Transverse colon (tissue), 4 donors: Measurements from ENCODE around the gene TMTC2. TPM values are rescaled to one million over a fixed set of nuclear protein-coding genes. Genes with fewer than 3 reads are reported as not detected.

ENCODE experiments used
- DNase-seq: peaks from one replicate; pipeline ENCODE4 v3.0.0-alpha.2; 2019
- H3K27ac ChIP-seq, 4 donors: fragments of 200-600 bp; sonication (generic); 2 replicates each; pipeline ENCODE4 v1.5.1; 2016 to 2018; ENCODE audit warnings: inconsistent platforms in 4 of 4
- H3K27me3 ChIP-seq: fragments of 200-600 bp; sonication (generic); 2 replicates; pipeline ENCODE4 v1.5.1; 2017; ENCODE audit warnings: inconsistent platforms
- H3K36me3 ChIP-seq, 4 donors: fragments of 200-600 bp; sonication (generic); 2 replicates each; pipeline ENCODE4 v1.5.1; 2017 to 2019; ENCODE audit warnings: inconsistent platforms in 4 of 4
- H3K4me1 ChIP-seq, 4 donors: fragments of 200-600 bp; sonication (generic); 2 replicates each; pipeline ENCODE4 v1.5.1; 2017 to 2020; ENCODE audit warnings: inconsistent platforms in 4 of 4
- H3K4me3 ChIP-seq, 4 donors: fragments of 200-600 bp; sonication (generic); 1 replicate in 1 of 4; 2 replicates in 3 of 4; pipeline versions ENCODE4 v1.5.1 to v1.6.1; 2017 to 2019; ENCODE audit warnings: inconsistent platforms in 4 of 4
- H3K9me3 ChIP-seq, 2 donors: fragments of 200-600 bp; sonication (generic); 2 replicates each; pipeline ENCODE4 v1.5.1; 2017 to 2019; ENCODE audit warnings: inconsistent platforms in 2 of 2
- CTCF ChIP-seq, 5 experiments: fragments of 200-600 bp in 3 of 5; fragments of 450-650 bp in 2 of 5; sonication (generic) in 3 of 5; IDR thresholded peaks; 1 replicate in 2 of 5; 2 replicates in 3 of 5; pipeline ENCODE4 v1.5.1; 2016 to 2017; ENCODE audit warnings: antibody characterized with exemption in 5 of 5, inconsistent platforms in 3 of 5, mild to moderate bottlenecking in 2 of 5, moderate library complexity in 1 of 5
- EP300 ChIP-seq: sonication (generic); formaldehyde crosslinking; IDR thresholded peaks from one replicate; pipeline ENCODE4 v1.6.1; 2017; ENCODE audit warnings: antibody characterized with exemption, low read depth
- POLR2A ChIP-seq: fragments of 450-650 bp; IDR thresholded peaks from one replicate; pipeline ENCODE4 v1.6.1; 2016; ENCODE audit warnings: antibody characterized with exemption, mild to moderate bottlenecking, moderate library complexity
- POLR2AphosphoS5 ChIP-seq, 3 donors: sonication (generic); formaldehyde crosslinking; IDR thresholded peaks; one replicate each; pipeline ENCODE4 v1.6.1; 2016; ENCODE audit warnings: antibody characterized with exemption in 3 of 3
- WGBS, 2 donors: methylation state at CpG; one replicate each; pipeline ENCODE4 v1.1.5; 2018; ENCODE audit warnings: low coverage in 1 of 2; 5-methylcytosine and 5-hydroxymethylcytosine counted together
- in situ Hi-C, 4 donors: fragments of 200-750 bp; cut with MboI; loops; one replicate each; pipeline versions ENCODE4 v1.15.0 to v1.15.1; 2017; ENCODE audit warnings: low sequenced_read_pairs in 3 of 4, low pct_ligation_motif_present in 1 of 4, low pct_unique_long_range_greater_than_20kb in 1 of 4
- intact Hi-C: fragments of 100-400 bp; cut with DNase I; formaldehyde crosslinking; loops from one replicate; pipeline ENCODE4 v1.15.1; 2023; ENCODE audit warnings: low total_unique reads
- total RNA-seq, 4 donors: library from RNA; depleted of rRNA; stranded (reverse); fragments of >200 nt; gene quantifications; one replicate each; pipeline ENCODE4 v1.1.0, GENCODE V29; 2016

Gene TMTC2
- total RNA-seq, 4 donors from 2014 or later: 11.3 to 19.8 (median 17.1) TPM

- WGBS, 2 donors: 81 to 84% methylated on average over 5 of the region's 5 CpGs
- intact Hi-C loops: no loop called here
- no peaks in the 10 kb centered on the region for H3K4me1 ChIP-seq
- no peaks in the 10 kb centered on the region for H3K36me3 ChIP-seq
- no peaks in the 10 kb centered on the region for H3K9me3 ChIP-seq
- no peak for TF ChIP-seq POLR2A
- DNase-seq: no peak
- no peaks in the 10 kb centered on the region for H3K27me3 ChIP-seq
- no peak overlapping the region for H3K4me3 ChIP-seq
- peak overlapping the region in 1 of 4 donors; percentile 28 for H3K27ac ChIP-seq
- in situ Hi-C loops: no loop called here
Observed at GRCh38 chr12:82774666-82775065, 88.0 kb downstream of the TMTC2 start.

- no peaks in the 10 kb centered on the region for H3K27me3 ChIP-seq
- H3K36me3 ChIP-seq: no peaks in the 10 kb centered on the region
- no peak overlapping the region for H3K27ac ChIP-seq
- no peak overlapping the region for H3K4me3 ChIP-seq
- H3K4me1 ChIP-seq: peaks cover 0 to 3% (median 0%) of the 10 kb centered on the region in 4 donors
- DNase-seq: no peak
- intact Hi-C loops (no loop called here), in situ Hi-C loops (no loop called here)
- no peaks in the 10 kb centered on the region for H3K9me3 ChIP-seq
- 59% methylated on average over 4 of the region's 4 CpGs for WGBS, 2 donors
- TF ChIP-seq POLR2AphosphoS5 (IDR thresholded peaks at IDR 0.05) (no peak), POLR2A (no peak), CTCF (IDR thresholded peaks at IDR 0.05) (no peak), EP300 (no peak)
Observed at GRCh38 chr12:82780517-82780916, 93.8 kb downstream of the TMTC2 start.

GRCh38 chr12:82781309-82781997 lies 94.7 kb downstream of the TMTC2 start:
- Histone ChIP-seq H3K36me3 (no peaks in the 10 kb centered on the region), H3K4me1 (peaks cover 0 to 3% (median 0%) of the 10 kb centered on the region in 4 donors), H3K4me3 (no peak overlapping the region), H3K9me3 (no peaks in the 10 kb centered on the region), H3K27me3 (no peaks in the 10 kb centered on the region), H3K27ac (peak overlapping the region in 1 of 4 donors; percentile 6)
- no peak for TF ChIP-seq POLR2A
- TF ChIP-seq POLR2AphosphoS5 (IDR thresholded peaks at IDR 0.05): no peak
- TF ChIP-seq EP300: no peak
- TF ChIP-seq CTCF (IDR thresholded peaks at IDR 0.05): no peak
- intact Hi-C loops (no loop called here), in situ Hi-C loops (no loop called here)
- DNase-seq: no peak
- 65% methylated on average over 4 to 5 of the region's 5 CpGs for WGBS, 2 donors

- H3K36me3 ChIP-seq: no peaks in the 10 kb centered on the region
- H3K4me1 ChIP-seq: peaks cover 0 to 3% (median 0%) of the 10 kb centered on the region in 4 donors
- no peak for DNase-seq
- intact Hi-C loops (no loop called here), in situ Hi-C loops (no loop called here)
- H3K27me3 ChIP-seq: no peaks in the 10 kb centered on the region
- WGBS, 2 donors: 91% methylated on average over 2 of the region's 2 CpGs
- no peaks in the 10 kb centered on the region for H3K9me3 ChIP-seq
- no peak overlapping the region for H3K27ac ChIP-seq
- TF ChIP-seq POLR2AphosphoS5 (IDR thresholded peaks at IDR 0.05) (no peak), CTCF (IDR thresholded peaks at IDR 0.05) (no peak), EP300 (no peak), POLR2A (no peak)
- no peak overlapping the region for H3K4me3 ChIP-seq
Observed at GRCh38 chr12:82783435-82783834, 96.7 kb downstream of the TMTC2 start.

GRCh38 chr12:82787016-82787415 lies 100.3 kb downstream of the TMTC2 start:
- Histone ChIP-seq H3K27ac (no peak overlapping the region), H3K9me3 (no peaks in the 10 kb centered on the region), H3K27me3 (no peaks in the 10 kb centered on the region), H3K4me1 (no peaks in the 10 kb centered on the region), H3K4me3 (no peak overlapping the region), H3K36me3 (no peaks in the 10 kb centered on the region)
- TF ChIP-seq POLR2AphosphoS5 (IDR thresholded peaks at IDR 0.05): no peak
- no peak for TF ChIP-seq EP300
- no peak for TF ChIP-seq POLR2A
- TF ChIP-seq CTCF (IDR thresholded peaks at IDR 0.05): no peak
- DNase-seq: no peak
- intact Hi-C loops: no loop called here
- in situ Hi-C loops: no loop called here
- WGBS, 2 donors: 75 to 90% methylated on average over 1 of the region's 1 CpG
